ENCODE measurements around the gene CDC42BPA. TPM values are rescaled to one million over a fixed set of nuclear protein-coding genes. Genes with fewer than 3 reads are reported as not detected.

The CDC42BPA gene
- polyA plus RNA-seq, 6 donors from 2014 or later = 0.03 to 0.74 (median 0.48) TPM; not detected in 2

DNA sequence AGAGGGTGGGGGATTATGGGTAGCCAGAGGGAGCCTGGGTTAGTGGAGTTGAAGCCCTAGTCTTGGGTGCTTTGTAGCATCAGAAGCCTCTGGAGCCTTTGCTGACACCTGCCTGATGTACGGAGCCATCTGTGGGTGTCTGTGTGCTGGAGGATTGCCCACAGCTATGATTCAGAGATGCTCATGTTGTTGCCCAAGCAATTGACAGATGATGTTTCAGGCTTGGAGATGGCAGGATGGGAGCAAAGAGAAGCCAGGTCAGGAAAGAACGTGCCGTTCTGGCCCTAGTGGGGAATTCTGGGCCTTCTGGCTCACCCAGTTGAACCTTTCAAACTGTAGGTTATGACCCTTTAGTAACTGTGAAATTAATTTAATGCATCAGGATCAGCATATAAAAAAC lies 350.6 kb downstream of the CDC42BPA start:
- H3K27me3 Mint-ChIP-seq = no peaks in the 10 kb centered on the region
- peaks cover 30 to 35% (median 30%) of the 10 kb centered on the region in 3 donors for H3K4me1 Mint-ChIP-seq
- peaks cover 0 to 7% (median 6%) of the 10 kb centered on the region in 7 donors for H3K9me3 Mint-ChIP-seq
- no peak overlapping the region for H3K4me3 Mint-ChIP-seq
- no peak for ATAC-seq (ENCODE audit: low read depth in 2 of 2)
- peaks cover 36 to 44% of the 10 kb centered on the region in 2 donors for H3K36me3 Mint-ChIP-seq
- H3K27ac Mint-ChIP-seq = peak overlapping the region in 3 of 6 donors; percentile 24 to 65 (median 24)
- no peak for DNase-seq

DNA sequence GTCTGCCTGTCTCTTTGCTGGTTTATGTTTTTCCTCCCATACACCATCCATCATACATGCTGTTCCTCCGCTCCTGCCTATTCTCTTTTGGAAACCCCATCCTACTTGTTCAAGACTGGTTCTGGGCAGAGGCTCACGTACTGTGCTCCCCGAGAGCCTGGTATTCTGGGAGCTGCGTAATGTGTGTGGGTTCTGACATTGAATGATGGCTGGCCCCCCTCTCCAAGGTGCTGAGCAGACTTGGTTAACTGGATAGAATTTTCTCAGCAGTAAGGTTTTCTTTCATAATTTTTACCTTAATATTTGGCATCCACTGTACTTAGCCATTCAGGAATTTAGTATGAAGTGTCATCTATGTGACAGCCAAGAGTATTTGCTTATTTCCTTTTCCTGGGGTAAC lies 351.6 kb downstream of the CDC42BPA start:
- DNase-seq (no peak), ATAC-seq (ENCODE audit: low read depth in 2 of 2) (no peak)
- Mint-ChIP-seq H3K27me3 (no peaks in the 10 kb centered on the region), H3K27ac (no peak overlapping the region), H3K9me3 (peaks cover 0 to 5% (median 3%) of the 10 kb centered on the region in 7 donors), H3K4me3 (no peak overlapping the region), H3K4me1 (peaks cover 31 to 38% (median 35%) of the 10 kb centered on the region in 3 donors), H3K36me3 (peaks cover 31 to 37% of the 10 kb centered on the region in 2 donors)

DNA sequence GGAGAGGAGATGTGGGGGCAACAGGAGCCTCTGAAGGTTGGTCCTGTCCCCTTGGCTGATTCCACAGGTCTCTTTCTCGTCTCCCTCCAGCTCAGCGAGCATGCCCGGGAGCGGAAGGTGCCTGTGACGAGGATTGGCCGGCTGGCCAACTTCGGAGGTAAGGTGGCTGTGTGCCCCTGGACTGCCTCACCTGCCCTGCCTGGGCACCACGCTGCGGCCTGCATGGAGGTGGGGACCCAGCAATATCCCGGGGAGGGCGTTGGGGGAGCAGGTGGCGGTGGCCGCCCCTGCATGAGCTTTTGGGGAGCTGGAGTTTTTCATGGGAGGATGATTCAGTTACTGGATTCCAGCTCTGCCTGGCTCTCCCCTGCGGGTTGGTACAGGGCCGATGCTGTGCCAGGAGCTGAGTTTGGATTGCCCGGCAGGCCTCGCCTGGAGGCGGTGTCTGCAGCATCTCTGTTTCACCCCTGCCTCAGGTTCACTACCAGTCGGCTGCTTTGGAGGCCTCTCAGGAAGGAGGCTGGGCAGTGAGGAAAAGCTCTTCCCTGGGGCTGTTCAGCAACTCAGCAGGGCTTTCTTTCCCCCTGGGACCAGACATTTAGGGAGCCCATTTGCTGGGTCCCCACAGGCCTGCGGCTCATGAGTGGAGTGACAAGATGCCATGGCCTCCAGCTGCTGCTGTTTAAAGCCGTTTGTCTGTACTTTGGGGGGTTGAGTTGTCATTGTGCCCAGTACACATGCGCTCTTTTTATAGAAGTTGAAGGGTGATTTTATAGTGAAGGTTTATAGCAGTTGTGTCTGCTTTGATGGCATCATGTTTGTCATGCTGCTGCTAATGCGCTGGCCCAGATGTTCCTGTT lies 352.5 kb downstream of the CDC42BPA start:
- H3K4me3 Mint-ChIP-seq = no peak overlapping the region
- H3K27ac Mint-ChIP-seq = peak overlapping the region in 2 of 6 donors; percentile 24 to 70

DNA sequence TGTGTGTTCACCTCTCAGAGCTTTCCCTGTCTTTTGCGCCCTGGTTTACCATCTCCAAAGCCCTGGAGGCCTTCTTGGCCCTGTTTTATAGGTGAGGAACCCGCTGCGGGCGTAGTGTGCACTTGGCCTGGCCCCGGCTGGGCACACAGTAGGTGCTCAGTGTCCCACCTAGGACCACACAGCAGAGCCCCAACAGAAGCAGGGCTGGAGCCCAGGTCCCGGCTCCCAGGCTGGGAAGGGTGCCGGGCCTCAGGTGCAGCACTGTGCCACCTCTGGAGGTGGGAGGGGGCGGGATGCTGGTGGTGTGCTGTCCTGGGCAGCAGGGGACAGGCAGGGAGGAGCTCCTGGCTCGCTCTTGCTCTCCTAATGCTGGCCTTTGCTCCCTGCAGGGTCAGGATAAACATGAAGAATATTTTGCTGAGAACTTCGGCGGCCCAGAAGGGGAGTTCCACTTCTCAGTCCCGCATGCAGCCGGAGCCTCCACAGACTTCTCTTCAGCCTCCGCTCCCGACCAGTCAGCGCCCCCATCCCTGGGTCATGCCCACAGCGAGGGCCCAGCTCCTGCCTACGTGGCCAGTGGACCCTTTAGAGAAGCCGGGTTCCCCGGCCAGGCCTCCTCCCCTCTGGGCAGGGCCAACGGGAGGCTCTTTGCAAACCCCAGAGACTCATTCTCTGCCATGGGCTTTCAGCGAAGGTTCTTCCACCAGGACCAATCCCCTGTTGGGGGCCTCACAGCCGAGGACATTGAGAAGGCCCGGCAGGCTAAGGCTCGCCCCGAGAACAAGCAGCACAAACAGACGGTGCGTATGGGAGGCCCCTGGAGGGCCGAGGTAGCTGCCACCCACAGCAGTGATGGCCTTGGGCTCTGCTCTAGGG lies 353.4 kb downstream of the CDC42BPA start:
- Mint-ChIP-seq H3K9me3 (peaks cover 0 to 1% (median 0%) of the 10 kb centered on the region in 7 donors), H3K27ac (peak overlapping the region in 2 of 6 donors; percentile 37 to 65), H3K36me3 (peaks cover 26 to 30% of the 10 kb centered on the region in 2 donors), H3K4me3 (peak overlapping the region in 1 of 8 donors; percentile 62), H3K4me1 (peaks cover 32 to 49% (median 48%) of the 10 kb centered on the region in 3 donors), H3K27me3 (no peaks in the 10 kb centered on the region)
- ATAC-seq (ENCODE audit: low read depth in 2 of 2) (no peak), DNase-seq (no peak)

More for the DNA sequence above, 352.5 kb downstream of the CDC42BPA start:
- no peak for ATAC-seq (ENCODE audit: low read depth in 2 of 2)
- Mint-ChIP-seq H3K27me3 (no peaks in the 10 kb centered on the region), H3K9me3 (peaks cover 0 to 1% (median 0%) of the 10 kb centered on the region in 7 donors), H3K36me3 (peaks cover 28 to 33% of the 10 kb centered on the region in 2 donors), H3K4me1 (peaks cover 29 to 43% (median 42%) of the 10 kb centered on the region in 3 donors)
- DNase-seq = no peak

DNA sequence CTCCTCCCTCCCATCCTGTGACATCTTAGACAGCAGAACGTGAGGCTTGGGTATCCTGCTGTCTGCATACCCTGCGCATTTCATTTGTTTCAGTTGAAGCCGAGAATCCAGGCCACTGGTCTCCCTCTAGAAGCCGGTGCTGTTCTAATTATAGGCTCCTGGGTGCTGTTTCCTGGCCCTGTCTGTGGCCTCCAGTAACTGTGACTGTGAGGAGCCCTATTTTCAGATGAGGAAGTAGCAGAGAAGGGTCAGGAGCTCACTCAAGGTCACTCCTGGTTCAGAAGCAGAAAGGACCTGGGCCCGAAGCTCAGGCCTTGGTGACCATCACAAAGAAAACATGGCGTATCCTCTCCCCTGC lies 354.2 kb downstream of the CDC42BPA start:
- DNase-seq (no peak), ATAC-seq (ENCODE audit: low read depth in 2 of 2) (no peak)
- Mint-ChIP-seq H3K27ac (peak overlapping the region in 5 of 6 donors; percentile 36 to 96 (median 74)), H3K27me3 (no peaks in the 10 kb centered on the region), H3K4me1 (peaks cover 35 to 57% (median 56%) of the 10 kb centered on the region in 3 donors), H3K36me3 (peaks cover 18 to 22% of the 10 kb centered on the region in 2 donors), H3K4me3 (peak overlapping the region in 5 of 8 donors; percentile 37 to 84 (median 65)), H3K9me3 (no peaks in the 10 kb centered on the region)

DNA sequence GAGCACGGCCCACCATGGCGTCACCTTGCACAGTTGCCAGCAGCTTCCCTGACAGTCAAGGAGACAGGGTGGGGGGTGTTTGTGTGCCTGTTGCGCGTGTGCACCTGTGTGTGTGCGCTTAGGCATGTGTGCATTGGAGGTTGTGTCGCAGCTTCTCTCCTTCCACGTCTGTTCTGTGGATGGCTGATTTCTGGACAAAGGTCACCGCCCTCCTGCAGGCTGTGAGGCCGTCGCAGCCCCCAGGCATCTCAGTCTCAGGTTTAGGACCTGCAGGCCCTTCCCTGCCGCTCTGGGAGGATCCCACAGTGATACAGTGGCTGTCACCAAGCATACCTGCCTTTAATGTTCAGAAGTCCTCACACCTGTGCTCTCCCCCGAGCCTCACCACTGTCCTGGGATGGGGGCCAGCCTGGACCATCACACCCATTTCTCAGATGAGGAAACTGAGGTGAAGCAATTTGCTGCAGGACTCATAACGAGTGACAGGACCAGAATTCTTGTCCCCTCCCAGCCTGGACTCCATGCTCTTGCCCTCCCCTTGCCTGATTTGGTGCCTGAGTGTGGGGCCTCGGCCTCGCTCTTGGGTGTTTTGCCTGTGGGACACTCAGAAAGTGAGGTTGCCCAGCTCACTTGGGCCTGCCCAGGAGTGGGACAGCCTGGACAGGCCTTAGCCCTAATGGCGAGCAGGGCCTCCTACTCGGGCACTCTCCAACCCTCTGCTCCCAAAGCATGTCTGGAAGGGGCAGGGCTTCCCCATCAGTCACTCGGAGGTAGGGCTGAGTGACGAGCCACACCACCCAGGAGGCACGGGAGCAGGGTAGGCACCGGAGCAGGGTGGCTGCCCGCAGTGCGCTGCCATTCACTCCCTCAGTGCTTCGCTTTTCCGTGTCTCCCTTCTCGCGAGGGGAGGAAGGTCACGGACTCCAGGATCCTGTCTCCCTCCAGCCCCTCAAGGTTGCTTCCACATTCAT lies 355.6 kb downstream of the CDC42BPA start:
- no peak for ATAC-seq (ENCODE audit: low read depth in 2 of 2)
- peak overlapping the region in 3 of 8 donors; percentile 35 to 80 (median 36) for H3K4me3 Mint-ChIP-seq
- DNase-seq = no peak
- peaks cover 9 to 14% of the 10 kb centered on the region in 2 donors for H3K36me3 Mint-ChIP-seq
- no peaks in the 10 kb centered on the region for H3K9me3 Mint-ChIP-seq
- H3K27ac Mint-ChIP-seq = peak overlapping the region in 5 of 6 donors; percentile 30 to 70 (median 43)
- H3K27me3 Mint-ChIP-seq = no peaks in the 10 kb centered on the region
- peaks cover 47 to 67% (median 64%) of the 10 kb centered on the region in 3 donors for H3K4me1 Mint-ChIP-seq

DNA sequence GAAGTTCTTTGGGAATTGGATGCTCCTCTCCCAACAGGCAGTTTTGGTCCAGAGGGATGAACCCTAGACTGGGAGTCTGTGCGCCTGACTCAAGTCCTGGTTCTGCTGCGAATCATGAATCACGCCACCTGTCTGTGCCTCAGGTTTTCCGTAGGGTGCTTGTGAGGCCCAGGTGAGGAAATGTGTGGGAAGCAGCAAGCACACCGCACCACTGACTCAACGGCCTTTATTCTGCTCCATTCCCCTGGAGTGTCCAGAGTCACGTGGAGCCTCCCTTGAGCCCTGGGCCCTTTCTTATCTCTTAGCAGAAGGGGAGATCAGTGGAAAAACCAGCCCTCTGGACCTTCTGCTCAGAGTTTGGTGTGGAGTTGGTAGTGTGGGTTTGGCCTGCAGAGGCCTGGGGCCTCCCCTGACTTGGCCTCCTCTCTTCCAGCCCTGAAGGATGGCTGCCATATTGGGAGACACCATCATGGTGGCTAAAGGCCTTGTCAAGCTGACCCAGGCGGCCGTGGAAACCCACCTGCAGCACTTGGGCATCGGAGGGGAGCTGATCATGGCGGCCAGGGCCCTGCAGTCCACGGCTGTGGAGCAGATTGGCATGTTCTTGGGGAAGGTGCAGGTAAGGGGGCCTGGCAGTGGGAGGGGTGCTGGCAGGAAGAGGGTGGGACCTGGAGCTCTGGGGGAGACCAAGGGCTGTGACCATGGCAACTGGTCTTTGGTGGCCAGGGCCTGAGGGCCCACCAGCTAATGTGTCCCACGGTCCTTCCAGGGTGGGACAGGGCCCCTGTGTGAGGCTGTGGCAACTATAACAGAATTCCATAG lies 357.1 kb downstream of the CDC42BPA start:
- peaks cover 52 to 68% (median 68%) of the 10 kb centered on the region in 3 donors for H3K4me1 Mint-ChIP-seq
- no peak for DNase-seq
- H3K36me3 Mint-ChIP-seq = peaks cover 0 to 2% of the 10 kb centered on the region in 2 donors
- ATAC-seq (ENCODE audit: low read depth in 2 of 2) = no peak
- no peak overlapping the region for H3K27ac Mint-ChIP-seq
- peaks cover 0 to 3% (median 0%) of the 10 kb centered on the region in 7 donors for H3K9me3 Mint-ChIP-seq
- no peak overlapping the region for H3K4me3 Mint-ChIP-seq
- no peaks in the 10 kb centered on the region for H3K27me3 Mint-ChIP-seq

DNA sequence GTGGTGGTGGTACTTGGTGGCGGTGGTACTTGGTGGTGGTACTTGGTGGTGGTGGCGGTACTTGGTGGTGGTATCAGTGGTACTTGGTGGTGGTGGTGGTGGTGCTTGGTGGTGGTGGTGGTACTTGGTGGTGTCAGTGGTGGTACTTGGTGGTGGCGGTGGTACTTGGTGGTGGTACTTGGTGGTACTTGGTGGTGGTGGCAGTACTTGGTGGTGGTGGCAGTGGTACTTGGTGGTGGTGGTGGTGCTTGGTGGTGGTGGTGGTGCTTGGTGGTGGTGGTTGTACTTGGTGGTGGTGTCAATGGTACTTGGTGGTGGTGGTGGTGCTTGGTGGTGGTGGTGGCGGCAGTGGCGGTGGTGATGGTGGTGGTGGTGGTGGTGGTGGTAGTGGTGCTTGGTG lies 358.0 kb downstream of the CDC42BPA start:
- peaks cover 0 to 3% (median 0%) of the 10 kb centered on the region in 7 donors for H3K9me3 Mint-ChIP-seq
- DNase-seq (no peak), ATAC-seq (ENCODE audit: low read depth in 2 of 2) (no peak)
- H3K4me3 Mint-ChIP-seq = no peak overlapping the region
- no peak overlapping the region for H3K27ac Mint-ChIP-seq
- peaks cover 57 to 69% (median 68%) of the 10 kb centered on the region in 3 donors for H3K4me1 Mint-ChIP-seq
- no peaks in the 10 kb centered on the region for H3K27me3 Mint-ChIP-seq
- H3K36me3 Mint-ChIP-seq = no peaks in the 10 kb centered on the region

DNA sequence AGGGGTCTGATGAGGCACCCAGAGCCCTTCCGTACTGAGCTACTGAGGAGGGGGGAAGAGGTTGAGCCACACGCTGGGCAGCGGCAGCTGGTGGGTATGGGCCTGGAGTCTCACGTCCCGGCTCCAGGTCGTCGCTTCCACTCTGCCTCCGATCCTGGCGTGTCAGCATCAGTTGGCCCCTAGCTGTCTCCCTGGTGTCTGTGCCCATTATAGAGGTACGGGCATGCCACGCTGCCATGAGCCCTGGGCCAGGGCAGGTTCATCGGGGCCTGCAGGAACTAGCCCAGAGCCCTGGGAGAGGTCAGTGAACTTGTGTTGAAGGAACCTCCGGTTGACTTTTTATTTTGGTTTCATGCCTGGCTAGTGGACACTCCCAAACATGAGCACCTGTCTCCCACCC lies 360.0 kb downstream of the CDC42BPA start:
- Mint-ChIP-seq H3K27me3 (no peaks in the 10 kb centered on the region), H3K9me3 (peaks cover 0 to 3% (median 0%) of the 10 kb centered on the region in 7 donors)

DNA sequence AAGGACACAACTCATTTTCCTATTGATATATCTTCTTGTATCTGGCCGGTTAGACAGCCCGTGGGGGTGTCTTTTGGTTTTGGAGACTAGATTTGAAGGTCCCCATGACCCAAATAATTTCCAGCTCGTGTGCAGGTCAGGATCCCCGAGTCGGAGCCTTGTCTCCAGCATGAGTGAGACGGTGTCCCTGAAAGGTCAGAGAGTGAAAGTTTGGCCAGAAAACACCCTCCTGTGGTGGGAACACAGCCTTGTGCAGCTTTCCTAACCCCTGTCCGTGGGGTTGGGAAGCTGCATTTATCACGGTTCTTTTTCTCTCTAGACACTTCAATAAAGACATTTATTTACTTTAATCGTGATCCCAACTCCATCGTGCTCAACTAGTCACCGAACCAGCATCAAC lies 360.6 kb downstream of the CDC42BPA start:
- Mint-ChIP-seq H3K4me1 (peaks cover 59 to 76% (median 75%) of the 10 kb centered on the region in 3 donors), H3K9me3 (peaks cover 0 to 3% (median 0%) of the 10 kb centered on the region in 7 donors), H3K4me3 (no peak overlapping the region), H3K27ac (peak overlapping the region in 4 of 6 donors; percentile 7 to 76 (median 56)), H3K27me3 (no peaks in the 10 kb centered on the region), H3K36me3 (no peaks in the 10 kb centered on the region)
- DNase-seq = no peak
- no peak for ATAC-seq (ENCODE audit: low read depth in 2 of 2)

More for the DNA sequence above, 360.0 kb downstream of the CDC42BPA start:
- DNase-seq (no peak), ATAC-seq (ENCODE audit: low read depth in 2 of 2) (no peak)
- peaks cover 62 to 76% (median 75%) of the 10 kb centered on the region in 3 donors for H3K4me1 Mint-ChIP-seq
- no peak overlapping the region for H3K4me3 Mint-ChIP-seq
- H3K27ac Mint-ChIP-seq = peak overlapping the region in 3 of 6 donors; percentile 44 to 76 (median 66)
- no peaks in the 10 kb centered on the region for H3K36me3 Mint-ChIP-seq

DNA sequence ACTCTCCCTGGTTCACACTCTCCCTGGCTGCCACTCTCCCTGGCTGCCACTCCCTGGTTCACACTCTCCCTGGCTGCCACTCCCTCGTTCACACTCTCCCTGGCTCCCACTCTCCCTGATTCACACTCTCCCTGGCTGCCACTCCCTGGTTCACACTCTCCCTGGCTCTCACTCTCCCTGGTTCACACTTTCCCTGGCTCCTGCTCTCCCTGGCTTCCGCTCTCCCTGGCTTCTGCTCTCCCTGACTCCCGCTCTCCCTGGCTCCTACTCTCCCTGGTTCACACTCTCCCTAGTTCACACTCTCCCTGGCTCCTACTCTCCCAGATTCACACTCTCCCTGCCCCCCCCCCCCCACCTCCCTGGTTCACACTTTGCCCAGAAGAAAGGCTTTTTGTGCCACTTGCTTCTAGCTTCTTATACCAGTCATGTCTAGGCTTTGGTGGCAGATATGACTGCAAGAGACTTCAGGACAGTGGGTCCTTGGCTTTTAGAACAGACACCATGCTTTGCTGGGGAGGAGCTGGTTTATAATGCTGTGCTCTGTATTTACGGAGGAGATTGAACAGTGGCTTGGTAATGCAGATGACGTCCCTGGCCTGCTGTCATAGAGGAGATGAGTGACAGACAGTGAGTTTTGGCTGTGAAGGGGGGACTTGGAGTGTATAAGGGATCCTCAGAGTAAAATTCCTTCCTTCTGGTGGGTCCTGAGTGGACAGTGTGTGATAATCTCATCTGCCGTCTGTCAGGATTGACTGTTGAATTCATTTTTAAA lies 361.2 kb downstream of the CDC42BPA start:
- no peaks in the 10 kb centered on the region for H3K36me3 Mint-ChIP-seq
- H3K27me3 Mint-ChIP-seq = no peaks in the 10 kb centered on the region
- DNase-seq (no peak), ATAC-seq (ENCODE audit: low read depth in 2 of 2) (no peak)
- peak overlapping the region in 3 of 6 donors; percentile 17 to 90 (median 65) for H3K27ac Mint-ChIP-seq
- H3K4me1 Mint-ChIP-seq = peaks cover 57 to 75% (median 71%) of the 10 kb centered on the region in 3 donors
- H3K9me3 Mint-ChIP-seq = peaks cover 0 to 3% (median 0%) of the 10 kb centered on the region in 7 donors
- H3K4me3 Mint-ChIP-seq = peak overlapping the region in 2 of 8 donors; percentile 1 to 54

All from naive B cell (primary cell).